ENCODE results near the gene EHD2.

DNA sequence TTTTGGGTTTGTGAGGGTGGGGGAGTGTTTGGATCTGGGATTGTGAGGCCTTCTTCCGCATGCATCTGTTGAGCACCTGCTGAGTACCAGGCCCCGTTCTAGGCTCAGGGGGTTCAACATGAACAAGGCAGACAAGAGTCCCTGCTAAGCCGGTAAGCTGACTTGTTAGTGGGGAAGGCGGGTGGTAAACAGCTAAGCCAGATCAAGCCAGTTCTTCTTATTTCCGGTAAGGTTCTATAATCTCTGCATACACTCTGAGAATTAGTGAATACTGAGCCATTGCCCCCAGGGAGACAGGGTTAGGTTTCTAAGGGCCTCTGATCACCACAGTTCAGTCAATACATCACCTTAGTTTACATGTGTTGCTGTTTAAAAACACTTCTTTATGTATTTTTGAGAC, 9.9 kb upstream of the EHD2 start:
- no peak for TF ChIP-seq GATA3 (IDR thresholded peaks at IDR 0.05; ENCODE audit: low read depth, low read length)
- TF ChIP-seq GATA2 (IDR thresholded peaks at IDR 0.05; ENCODE audit: low read depth, low read length) = no peak
